GM12865 (cell line): Measurements from ENCODE around the gene MAPK7.

Experiments
- DNase-seq: peaks from one replicate; pipeline ENCODE4 v3.0.0; 2010; ENCODE audit warnings: low read depth
- H3K4me3 ChIP-seq: 2 replicates; pipeline ENCODE4 v1.5.1; 2011; ENCODE audit warnings: mild to moderate bottlenecking, low read depth, low read length, control low read depth
- TF ChIP-seq, protein P1 (sequence below): IDR thresholded peaks from 2 replicates; pipeline ENCODE4 v1.5.1; 2011; ENCODE audit warnings: low read length, control low read depth, low read depth, inconsistent platforms; ENCODE audit not compliant: insufficient read depth; ENCODE audit errors: missing control alignments

The MAPK7 gene

DNA sequence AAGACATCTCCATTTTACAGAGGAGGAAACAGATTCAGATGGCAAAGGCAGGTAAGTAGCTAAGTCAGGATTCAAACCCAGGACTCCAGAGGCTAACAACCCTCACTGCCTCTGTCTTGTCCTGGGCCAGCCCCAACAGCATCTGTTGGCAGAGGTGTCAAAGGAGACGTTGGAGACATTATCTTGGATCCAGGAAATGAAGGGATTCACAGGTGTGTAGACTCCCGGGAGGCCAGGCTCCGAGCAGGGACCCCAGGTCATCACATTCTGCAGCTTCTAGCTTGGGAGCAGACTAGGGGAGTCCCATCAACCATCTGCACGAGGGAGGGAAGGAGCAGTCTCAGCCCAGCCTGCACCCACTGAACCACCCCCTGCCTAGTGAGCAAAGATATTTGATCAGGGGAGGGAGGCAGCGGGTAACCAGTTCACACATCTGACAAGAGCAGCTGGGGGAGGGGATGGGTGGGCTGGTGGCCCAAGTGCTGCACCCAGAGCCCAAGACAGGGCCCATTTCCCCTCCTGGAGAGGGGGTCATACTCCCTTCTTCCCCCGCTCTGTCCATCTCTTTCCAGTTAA, 14.8 kb upstream of the MAPK7 start:
- H3K4me3 ChIP-seq: no peak overlapping the region
- no peak for DNase-seq
- TF ChIP-seq, protein P1, sequence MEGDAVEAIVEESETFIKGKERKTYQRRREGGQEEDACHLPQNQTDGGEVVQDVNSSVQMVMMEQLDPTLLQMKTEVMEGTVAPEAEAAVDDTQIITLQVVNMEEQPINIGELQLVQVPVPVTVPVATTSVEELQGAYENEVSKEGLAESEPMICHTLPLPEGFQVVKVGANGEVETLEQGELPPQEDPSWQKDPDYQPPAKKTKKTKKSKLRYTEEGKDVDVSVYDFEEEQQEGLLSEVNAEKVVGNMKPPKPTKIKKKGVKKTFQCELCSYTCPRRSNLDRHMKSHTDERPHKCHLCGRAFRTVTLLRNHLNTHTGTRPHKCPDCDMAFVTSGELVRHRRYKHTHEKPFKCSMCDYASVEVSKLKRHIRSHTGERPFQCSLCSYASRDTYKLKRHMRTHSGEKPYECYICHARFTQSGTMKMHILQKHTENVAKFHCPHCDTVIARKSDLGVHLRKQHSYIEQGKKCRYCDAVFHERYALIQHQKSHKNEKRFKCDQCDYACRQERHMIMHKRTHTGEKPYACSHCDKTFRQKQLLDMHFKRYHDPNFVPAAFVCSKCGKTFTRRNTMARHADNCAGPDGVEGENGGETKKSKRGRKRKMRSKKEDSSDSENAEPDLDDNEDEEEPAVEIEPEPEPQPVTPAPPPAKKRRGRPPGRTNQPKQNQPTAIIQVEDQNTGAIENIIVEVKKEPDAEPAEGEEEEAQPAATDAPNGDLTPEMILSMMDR: no peak

DNA sequence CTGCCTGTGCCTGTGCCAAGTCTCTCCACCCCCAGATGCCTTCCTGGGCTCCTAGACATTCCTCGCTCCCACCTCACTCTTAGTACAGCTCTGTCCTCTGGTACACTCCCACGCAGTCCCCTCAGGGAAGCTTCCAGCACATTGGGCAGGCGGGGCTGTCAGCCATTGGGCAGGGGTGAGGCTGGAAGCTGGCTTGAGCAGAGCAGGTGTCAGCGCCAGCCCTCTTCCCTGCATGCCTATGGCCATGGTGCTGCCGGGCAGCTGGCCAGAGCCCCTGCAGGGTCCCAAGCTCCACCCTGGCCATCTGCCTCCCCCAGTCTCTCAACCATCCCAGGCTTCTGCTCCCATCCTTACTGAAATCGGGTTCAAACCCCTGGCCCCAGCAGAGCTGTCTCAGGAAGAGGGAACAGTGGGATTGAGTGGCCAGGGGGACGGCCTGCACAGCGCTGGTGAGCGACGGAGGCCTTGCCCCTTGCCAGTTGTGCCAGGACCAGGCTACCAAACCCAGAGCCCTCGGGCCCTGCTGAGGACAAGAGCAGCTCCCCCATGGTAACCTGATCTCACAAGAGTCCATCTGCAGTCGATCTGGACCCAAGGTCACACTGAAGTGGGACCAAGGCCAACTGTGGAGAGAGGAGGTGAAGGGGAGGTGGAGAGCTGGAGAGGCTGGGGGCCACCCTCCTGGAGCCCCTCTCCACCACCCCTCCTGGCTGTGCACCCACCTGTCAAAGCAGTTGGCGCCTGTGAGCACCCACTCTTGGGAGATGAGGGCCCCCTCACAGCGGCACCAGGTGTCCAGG, 13.4 kb upstream of the MAPK7 start:
- no peak overlapping the region for H3K4me3 ChIP-seq
- DNase-seq: no peak
- TF ChIP-seq, protein P1: no peak

DNA sequence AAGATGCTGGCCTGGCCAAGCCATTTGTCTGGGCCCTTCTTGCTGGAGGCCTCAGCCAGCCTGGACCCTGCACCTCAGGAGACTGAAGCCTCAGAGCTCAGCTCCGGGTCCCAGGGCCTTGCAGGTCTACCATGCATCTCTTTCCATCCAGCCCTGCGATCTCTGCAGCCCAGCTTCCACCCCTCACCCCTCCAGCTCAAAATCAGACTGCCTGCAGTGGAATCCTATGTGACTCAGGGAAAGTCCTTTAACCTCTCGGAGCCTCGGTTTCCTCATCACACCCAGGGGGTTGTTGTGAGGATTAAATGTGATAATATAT, 12.8 kb upstream of the MAPK7 start:
- DNase-seq: no peak
- no peak overlapping the region for H3K4me3 ChIP-seq
- TF ChIP-seq, protein P1: no peak

DNA sequence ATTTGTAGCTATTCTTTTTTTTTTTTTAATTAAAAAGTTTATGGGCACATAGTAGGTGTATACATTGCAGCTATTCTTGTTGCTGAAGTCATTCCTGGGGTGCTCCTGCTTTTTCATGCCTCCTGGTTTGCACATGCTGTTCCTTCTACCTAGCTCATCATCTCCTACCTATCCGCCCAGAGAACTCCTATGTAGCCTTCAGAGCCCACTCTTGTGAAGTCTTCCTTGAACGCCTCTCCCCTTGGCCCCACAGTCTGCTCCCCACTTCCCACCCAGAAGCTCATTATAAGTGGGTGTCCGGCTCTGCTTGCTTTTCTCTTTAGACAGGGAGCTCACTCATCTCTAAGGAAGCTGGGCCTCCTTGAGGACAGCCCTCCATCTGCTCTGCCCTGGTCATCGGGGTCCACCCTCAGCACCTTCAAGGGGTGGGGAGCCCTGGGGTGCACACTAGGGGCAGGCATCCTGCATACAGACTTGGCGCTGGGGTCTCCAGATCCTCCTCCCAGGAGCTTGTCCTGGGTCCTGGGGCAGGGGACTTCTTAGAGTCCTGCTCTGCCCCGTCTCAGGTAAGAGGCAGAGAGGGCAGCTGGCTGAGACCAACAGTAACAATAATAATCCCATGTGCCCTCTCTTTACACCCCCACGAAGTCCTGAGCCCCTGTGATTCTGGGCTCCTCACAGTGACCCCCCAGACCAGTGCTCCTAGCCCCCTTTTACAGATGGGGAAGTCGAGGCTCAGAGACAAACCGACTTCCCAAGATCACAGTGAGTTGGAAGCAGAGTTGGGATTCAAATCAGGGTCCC, 12.3 kb upstream of the MAPK7 start:
- no peak overlapping the region for H3K4me3 ChIP-seq
- DNase-seq: no peak
- TF ChIP-seq, protein P1: no peak

DNA sequence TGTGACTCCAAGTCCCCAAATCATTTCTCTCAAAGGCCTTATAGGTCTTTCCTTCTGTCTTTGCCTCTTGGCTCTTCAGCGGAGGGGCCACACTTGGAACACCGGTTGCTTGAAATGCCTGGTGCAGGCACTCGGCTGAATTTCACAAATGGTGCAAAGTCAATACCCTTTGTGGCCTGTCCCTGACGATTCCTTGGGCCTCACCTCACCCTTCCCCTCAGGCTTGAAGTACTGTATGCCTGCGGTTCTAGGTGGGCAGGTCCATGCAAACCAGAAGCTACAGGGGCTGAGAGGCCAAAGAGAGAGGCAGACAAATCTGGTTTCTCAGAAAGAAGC, 11.7 kb upstream of the MAPK7 start:
- TF ChIP-seq, protein P1: no peak
- no peak for DNase-seq
- H3K4me3 ChIP-seq: no peak overlapping the region

DNA sequence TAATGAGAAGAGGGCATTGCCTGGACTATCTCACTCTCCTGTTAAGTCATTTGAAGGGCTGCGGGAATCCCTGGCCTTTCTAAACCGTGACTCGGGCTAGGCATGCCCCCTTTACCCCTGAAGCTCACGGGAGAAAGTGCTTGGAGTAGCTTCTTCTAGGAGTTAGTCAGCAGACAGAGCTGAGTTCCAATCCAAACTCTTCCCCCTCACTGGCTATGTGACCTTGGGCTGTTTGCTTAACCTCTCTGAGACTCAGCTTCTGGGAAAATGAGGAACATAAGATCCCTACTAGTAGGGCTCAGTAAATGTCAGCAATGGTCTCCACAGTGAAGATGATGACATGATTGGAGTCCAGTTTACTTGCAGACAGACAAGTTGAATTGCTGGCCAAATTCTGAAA, 10.1 kb upstream of the MAPK7 start:
- TF ChIP-seq, protein P1: no peak
- no peak for DNase-seq
- no peak overlapping the region for H3K4me3 ChIP-seq
